Neural progenitor cell (in vitro differentiated cells): Measurements from ENCODE around the gene DENND11. TPM values are rescaled to one million over a fixed set of nuclear protein-coding genes. Genes with fewer than 3 reads are reported as not detected.
"Not testable (repeated sequence)": the region's sequence is repeated elsewhere in the genome, so short reads cannot be mapped to it uniquely, and the experiment has no call there.

ENCODE experiments used
- DNase-seq: peaks from one replicate; pipeline ENCODE4 v3.0.0-alpha.2; 2016; ENCODE audit warnings: low spot score
- H2AFZ ChIP-seq: fragments of 200-600 bp; sonication (generic); replicated peaks from 2 replicates; pipeline ENCODE4 v1.6.1; 2016; ENCODE audit warnings: antibody characterized with exemption
- H3F3A ChIP-seq: fragments of 200-600 bp; sonication (generic); 2 replicates; pipeline ENCODE4 v1.6.1; 2016; ENCODE audit warnings: antibody characterized with exemption, low read depth
- H3K27ac ChIP-seq: fragments of 200-600 bp; sonication (generic); 2 replicates; pipeline ENCODE4 v1.5.1; 2016; ENCODE audit warnings: mild to moderate bottlenecking
- H3K27me3 ChIP-seq: fragments of 200-600 bp; sonication (generic); 2 replicates; pipeline ENCODE4 v1.6.1; 2016; ENCODE audit warnings: mild to moderate bottlenecking, moderate library complexity
- H3K36me3 ChIP-seq: fragments of 200-600 bp; sonication (generic); 2 replicates; pipeline ENCODE4 v1.5.1; 2016
- H3K4me1 ChIP-seq: fragments of 200-600 bp; sonication (generic); 2 replicates; pipeline ENCODE4 v1.6.1; 2016; ENCODE audit warnings: mixed run types
- H3K4me2 ChIP-seq: fragments of 200-600 bp; sonication (generic); 2 replicates; pipeline ENCODE4 v1.6.1; 2016
- H3K4me3 ChIP-seq: fragments of 200-600 bp; sonication (generic); 2 replicates; pipeline ENCODE4 v1.5.1; 2016
- H3K79me2 ChIP-seq: fragments of 200-600 bp; sonication (generic); 2 replicates; pipeline ENCODE4 v1.6.1; 2016; ENCODE audit warnings: low read depth
- H3K9ac ChIP-seq: fragments of 200-600 bp; sonication (generic); 2 replicates; pipeline ENCODE4 v1.6.1; 2016
- H3K9me3 ChIP-seq: fragments of 200-600 bp; sonication (generic); 2 replicates; pipeline ENCODE4 v1.5.1; 2016; ENCODE audit warnings: low read depth
- H4K20me1 ChIP-seq: fragments of 200-600 bp; sonication (generic); 2 replicates; pipeline ENCODE4 v1.6.1; 2016; ENCODE audit warnings: low read depth
- H3K27ac Mint-ChIP-seq: 3 replicates; pipeline ENCODE4 v1.8.0; 2021; ENCODE audit warnings: mixed read lengths
- H3K27me3 Mint-ChIP-seq: 2 replicates; pipeline ENCODE4 v1.8.0; 2022; ENCODE audit warnings: low read depth, mild to moderate bottlenecking, inconsistent platforms, moderate library complexity, mixed read lengths; ENCODE audit not compliant: insufficient read depth
- H3K36me3 Mint-ChIP-seq: 3 replicates; pipeline ENCODE4 v1.8.0; 2021; ENCODE audit warnings: mixed read lengths
- H3K4me1 Mint-ChIP-seq: 3 replicates; pipeline ENCODE4 v1.8.0; 2021; ENCODE audit warnings: mixed read lengths
- H3K4me3 Mint-ChIP-seq: 3 replicates; pipeline ENCODE4 v1.8.0; 2021; ENCODE audit warnings: mild to moderate bottlenecking, moderate library complexity, mixed read lengths
- H3K9me3 Mint-ChIP-seq: 3 replicates; pipeline ENCODE4 v1.8.0; 2020; ENCODE audit warnings: mixed read lengths
- EZH2 ChIP-seq: fragments of 200-600 bp; sonication (generic); IDR thresholded peaks from 2 replicates; pipeline ENCODE4 v1.6.1; 2017; ENCODE audit warnings: antibody characterized with exemption, mild to moderate bottlenecking, moderate library complexity
- EZH2phosphoT487 ChIP-seq: fragments of 200-600 bp; sonication (generic); IDR thresholded peaks from 2 replicates; pipeline ENCODE4 v1.6.1; 2017; ENCODE audit warnings: antibody characterized with exemption
- total RNA-seq: library from RNA; depleted of rRNA; stranded (reverse); fragments of >200 nt; gene quantifications from 2 replicates; pipeline ENCODE4 v1.2.3, GENCODE V29; 2015; ENCODE audit warnings: low replicate concordance
- TF ChIP-seq, protein P1 (sequence below): fragments of 200-600 bp; sonication (generic); IDR thresholded peaks from 2 replicates; pipeline ENCODE4 v1.5.1; 2017; ENCODE audit warnings: antibody characterized with exemption, mild to moderate bottlenecking

Gene DENND11
- total RNA-seq, 1 donor from 2014 or later, result 23.5 TPM

DNA sequence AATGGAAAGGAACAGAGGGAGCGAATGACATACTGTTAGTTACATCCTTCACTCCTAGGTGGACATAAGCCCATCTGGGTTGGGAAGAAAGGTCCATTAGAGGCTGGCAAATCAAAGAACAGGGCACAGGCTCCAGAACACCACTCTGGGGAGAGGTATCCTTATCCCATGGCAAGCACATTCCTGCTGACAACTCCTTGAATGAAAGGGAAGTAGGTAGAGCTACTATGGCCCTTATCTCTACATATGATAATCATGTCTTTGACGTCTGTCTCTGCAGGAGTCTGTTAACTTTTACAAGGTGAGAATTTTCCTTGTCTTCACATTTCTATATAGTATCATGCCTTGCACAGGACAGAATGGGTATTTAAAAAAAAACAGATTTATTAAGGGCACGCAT lies 10.4 kb downstream of the DENND11 start:
- Histone ChIP-seq H2AFZ (no peak overlapping the region), H3K36me3 (no peaks in the 10 kb centered on the region), H3K4me2 (no peak overlapping the region), H3F3A (no peaks in the 10 kb centered on the region), H3K4me1 (no peaks in the 10 kb centered on the region), H3K27ac (no peak overlapping the region), H3K4me3 (no peak overlapping the region), H3K9ac (no peak overlapping the region), H3K79me2 (peaks cover 14% of the 10 kb centered on the region), H4K20me1 (peaks cover 8% of the 10 kb centered on the region), H3K9me3 (no peaks in the 10 kb centered on the region), H3K27me3 (no peaks in the 10 kb centered on the region)
- Mint-ChIP-seq H3K4me1 (peaks cover 20% of the 10 kb centered on the region), H3K9me3 (no peaks in the 10 kb centered on the region), H3K27ac (no peak overlapping the region), H3K4me3 (no peak overlapping the region), H3K36me3 (peaks cover 11% of the 10 kb centered on the region), H3K27me3 (peaks cover 4% of the 10 kb centered on the region)
- TF ChIP-seq EZH2, result no peak
- TF ChIP-seq, protein P1, sequence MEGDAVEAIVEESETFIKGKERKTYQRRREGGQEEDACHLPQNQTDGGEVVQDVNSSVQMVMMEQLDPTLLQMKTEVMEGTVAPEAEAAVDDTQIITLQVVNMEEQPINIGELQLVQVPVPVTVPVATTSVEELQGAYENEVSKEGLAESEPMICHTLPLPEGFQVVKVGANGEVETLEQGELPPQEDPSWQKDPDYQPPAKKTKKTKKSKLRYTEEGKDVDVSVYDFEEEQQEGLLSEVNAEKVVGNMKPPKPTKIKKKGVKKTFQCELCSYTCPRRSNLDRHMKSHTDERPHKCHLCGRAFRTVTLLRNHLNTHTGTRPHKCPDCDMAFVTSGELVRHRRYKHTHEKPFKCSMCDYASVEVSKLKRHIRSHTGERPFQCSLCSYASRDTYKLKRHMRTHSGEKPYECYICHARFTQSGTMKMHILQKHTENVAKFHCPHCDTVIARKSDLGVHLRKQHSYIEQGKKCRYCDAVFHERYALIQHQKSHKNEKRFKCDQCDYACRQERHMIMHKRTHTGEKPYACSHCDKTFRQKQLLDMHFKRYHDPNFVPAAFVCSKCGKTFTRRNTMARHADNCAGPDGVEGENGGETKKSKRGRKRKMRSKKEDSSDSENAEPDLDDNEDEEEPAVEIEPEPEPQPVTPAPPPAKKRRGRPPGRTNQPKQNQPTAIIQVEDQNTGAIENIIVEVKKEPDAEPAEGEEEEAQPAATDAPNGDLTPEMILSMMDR, result no peak
- no peak for TF ChIP-seq EZH2phosphoT487
- no peak for DNase-seq

DNA sequence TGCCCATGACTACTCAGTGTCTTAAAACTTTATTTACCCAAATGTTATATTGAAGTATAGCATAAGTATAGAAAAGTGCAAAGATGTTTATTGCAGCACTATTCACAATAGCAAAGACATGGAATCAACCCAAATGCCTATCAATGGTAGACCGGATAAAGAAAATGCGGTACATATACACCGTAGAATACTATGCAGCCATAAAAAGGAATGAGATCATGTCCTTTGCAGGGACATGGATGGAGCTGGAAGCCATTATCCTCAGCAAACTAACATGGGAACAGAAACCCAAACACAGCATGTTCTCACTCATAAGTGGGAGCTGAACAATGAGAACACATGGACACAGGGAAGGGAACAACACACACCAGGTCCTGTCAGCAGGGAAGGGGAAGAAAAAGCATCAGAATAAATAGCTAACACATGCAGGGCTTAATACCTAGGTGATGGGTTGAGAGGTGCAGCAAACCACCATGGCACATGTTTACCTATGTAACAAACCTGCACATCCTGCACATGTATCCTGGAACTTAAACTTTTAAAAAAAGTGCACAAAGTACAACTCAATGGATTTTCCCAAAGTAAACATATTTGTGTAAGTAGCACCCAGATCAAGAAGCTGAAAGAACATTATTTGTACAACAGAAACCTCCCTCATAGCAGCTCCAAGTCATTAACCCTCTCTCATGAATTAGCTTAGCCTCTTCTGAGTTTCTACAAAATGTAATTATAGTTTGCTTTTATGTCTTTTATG lies 12.7 kb downstream of the DENND11 start:
- not testable (repeated sequence) for H3K4me1 ChIP-seq, H3K4me2 ChIP-seq, H3K9ac ChIP-seq, H3K27ac Mint-ChIP-seq, H4K20me1 ChIP-seq, H3K4me3 ChIP-seq, H3K36me3 ChIP-seq, H3K9me3 ChIP-seq, H3K27ac ChIP-seq, H2AFZ ChIP-seq, DNase-seq, H3K27me3 Mint-ChIP-seq, H3K27me3 ChIP-seq, H3F3A ChIP-seq, H3K9me3 Mint-ChIP-seq, H3K4me3 Mint-ChIP-seq
- Mint-ChIP-seq H3K36me3 (peaks cover 22% of the 10 kb centered on the region), H3K4me1 (peaks cover 19% of the 10 kb centered on the region)
- peaks cover 14% of the 10 kb centered on the region for H3K79me2 ChIP-seq

DNA sequence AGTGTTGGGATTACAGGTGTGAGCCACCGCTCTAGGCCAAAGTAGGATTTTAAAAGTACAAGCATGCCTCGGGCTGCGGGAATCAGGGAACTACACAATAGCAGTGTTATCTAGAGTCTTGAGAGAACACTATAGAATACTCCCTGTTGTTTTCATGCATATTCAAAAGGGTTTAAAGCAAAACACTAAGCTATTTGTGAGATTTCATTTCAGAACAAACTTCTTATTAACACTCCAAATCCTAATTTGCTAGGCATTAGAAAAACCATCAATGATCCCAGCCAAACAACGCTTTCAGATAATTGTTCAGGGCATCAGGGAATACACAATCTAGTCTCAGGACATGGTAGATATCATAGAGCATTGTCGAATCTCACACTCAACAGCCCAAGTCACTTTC lies 13.9 kb downstream of the DENND11 start:
- Mint-ChIP-seq H3K27ac (no peak overlapping the region), H3K4me1 (peaks cover 19% of the 10 kb centered on the region), H3K9me3 (no peaks in the 10 kb centered on the region), H3K36me3 (peaks cover 24% of the 10 kb centered on the region), H3K27me3 (peaks cover 4% of the 10 kb centered on the region), H3K4me3 (no peak overlapping the region)
- Histone ChIP-seq H3K4me2 (no peak overlapping the region), H3F3A (no peaks in the 10 kb centered on the region), H3K4me1 (no peaks in the 10 kb centered on the region), H3K9ac (no peak overlapping the region), H2AFZ (no peak overlapping the region), H3K79me2 (peaks cover 8% of the 10 kb centered on the region), H3K9me3 (no peaks in the 10 kb centered on the region), H3K27me3 (no peaks in the 10 kb centered on the region), H4K20me1 (no peaks in the 10 kb centered on the region), H3K4me3 (no peak overlapping the region), H3K27ac (no peak overlapping the region), H3K36me3 (no peaks in the 10 kb centered on the region)
- TF ChIP-seq EZH2phosphoT487 (no peak), EZH2 (no peak)
- TF ChIP-seq, protein P1, result no peak
- no peak for DNase-seq

DNA sequence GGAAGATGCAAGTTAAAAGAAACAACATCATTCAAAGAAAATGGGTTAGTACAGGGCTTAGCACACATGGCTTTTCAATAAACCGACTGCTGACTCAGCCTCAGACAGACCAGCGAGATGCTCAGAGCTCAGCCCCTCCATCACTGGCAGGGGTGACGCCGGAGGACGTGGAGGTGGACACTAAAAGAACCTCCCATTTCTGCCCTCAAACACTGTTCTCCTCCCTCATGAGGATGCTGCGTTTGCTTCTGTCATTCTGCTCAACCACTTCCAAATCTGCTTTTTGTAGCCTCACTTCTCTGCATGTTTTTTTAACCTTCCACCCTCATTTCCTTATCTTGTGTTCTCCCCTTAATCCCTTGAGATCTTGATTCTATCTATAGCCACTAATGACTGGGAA lies 15.3 kb downstream of the DENND11 start:
- Mint-ChIP-seq H3K27ac (no peak overlapping the region), H3K9me3 (no peaks in the 10 kb centered on the region), H3K27me3 (peaks cover 4% of the 10 kb centered on the region), H3K4me1 (peaks cover 19% of the 10 kb centered on the region), H3K4me3 (no peak overlapping the region), H3K36me3 (peaks cover 32% of the 10 kb centered on the region)
- Histone ChIP-seq H3K36me3 (peaks cover 4% of the 10 kb centered on the region), H3K79me2 (peaks cover 3% of the 10 kb centered on the region), H2AFZ (no peak overlapping the region), H3K27ac (no peak overlapping the region), H3K9me3 (no peaks in the 10 kb centered on the region), H3K9ac (no peak overlapping the region), H3K4me2 (no peak overlapping the region), H3K27me3 (no peaks in the 10 kb centered on the region), H3K4me1 (no peaks in the 10 kb centered on the region), H4K20me1 (no peaks in the 10 kb centered on the region), H3F3A (no peaks in the 10 kb centered on the region), H3K4me3 (no peak overlapping the region)
- no peak for DNase-seq
- TF ChIP-seq EZH2phosphoT487 (no peak), EZH2 (no peak)
- TF ChIP-seq, protein P1, result no peak
